ENCODE results near the gene DAND5. TPM values are rescaled to one million over a fixed set of nuclear protein-coding genes. Genes with fewer than 3 reads are reported as not detected.

The DAND5 gene
- total RNA-seq, 1 donor from 2014 or later = not detected

- H3K27ac ChIP-seq (ENCODE audit: low read depth, low read length) = no peak overlapping the region
- peak overlapping the region; percentile 72 for H3K4me3 ChIP-seq (ENCODE audit: insufficient read depth, low read depth, low read length)
- H3K9me3 ChIP-seq (ENCODE audit: insufficient read depth, low read depth, low read length) = no peaks in the 10 kb centered on the region
- H3K4me1 Mint-ChIP-seq (ENCODE audit: low read depth, unreplicated experiment) = no peaks in the 10 kb centered on the region
- H4K20me1 ChIP-seq (ENCODE audit: insufficient read depth, low read length) = peaks cover 57% of the 10 kb centered on the region
- H3K36me3 Mint-ChIP-seq (ENCODE audit: low read depth, unreplicated experiment) = peaks cover 12% of the 10 kb centered on the region
- H3K4me2 ChIP-seq (ENCODE audit: low read length) = peak overlapping the region; percentile 86
- peaks cover 28% of the 10 kb centered on the region for H3K4me1 ChIP-seq (ENCODE audit: insufficient read depth, low read length)
- peak overlapping the region; percentile 87 for H3K9ac ChIP-seq (ENCODE audit: low read length)
- FAIRE-seq (peak; percentile 39), DNase-seq (ENCODE audit: low read depth) (no peak)
- H3K27ac Mint-ChIP-seq (ENCODE audit: unreplicated experiment) = peak overlapping the region; percentile 16
- no peak overlapping the region for H3K4me3 Mint-ChIP-seq (ENCODE audit: unreplicated experiment)
- no peak overlapping the region for H2AFZ ChIP-seq (ENCODE audit: low read depth, low read length)
- no peak for TF ChIP-seq CTCF (IDR thresholded peaks at IDR 0.05; ENCODE audit: insufficient read depth, low read depth, low read length)
- TF ChIP-seq EZH2 (IDR thresholded peaks at IDR 0.05; ENCODE audit: insufficient read depth, low read length) = no peak
- H3K27me3 Mint-ChIP-seq (ENCODE audit: low read depth, unreplicated experiment) = peaks cover 68% of the 10 kb centered on the region
- peaks cover 77% of the 10 kb centered on the region for H3K79me2 ChIP-seq (ENCODE audit: insufficient read depth, low read length)
- no peaks in the 10 kb centered on the region for H3K27me3 ChIP-seq (ENCODE audit: insufficient read depth, low read length)
- H3K36me3 ChIP-seq (ENCODE audit: insufficient read depth, low read length) = peaks cover 5% of the 10 kb centered on the region
- peaks cover 7% of the 10 kb centered on the region for H3K9me3 Mint-ChIP-seq (ENCODE audit: unreplicated experiment)
Measured at GRCh38 chr19:12997967-12998940, 28.9 kb downstream of the DAND5 start.

GRCh38 chr19:13001166-13001501 lies 31.8 kb downstream of the DAND5 start:
- no peak overlapping the region for H3K4me3 Mint-ChIP-seq (ENCODE audit: unreplicated experiment)
- H3K4me1 Mint-ChIP-seq (ENCODE audit: low read depth, unreplicated experiment) = no peaks in the 10 kb centered on the region
- H3K36me3 Mint-ChIP-seq (ENCODE audit: low read depth, unreplicated experiment) = peaks cover 13% of the 10 kb centered on the region
- Histone ChIP-seq H3K4me3 (ENCODE audit: insufficient read depth, low read depth, low read length) (no peak overlapping the region), H3K4me2 (ENCODE audit: low read length) (peak overlapping the region; percentile 74), H3K4me1 (ENCODE audit: insufficient read depth, low read length) (peaks cover 24% of the 10 kb centered on the region), H2AFZ (ENCODE audit: low read depth, low read length) (no peak overlapping the region), H3K79me2 (ENCODE audit: insufficient read depth, low read length) (peaks cover 98% of the 10 kb centered on the region), H3K27me3 (ENCODE audit: insufficient read depth, low read length) (no peaks in the 10 kb centered on the region), H4K20me1 (ENCODE audit: insufficient read depth, low read length) (peaks cover 84% of the 10 kb centered on the region), H3K9ac (ENCODE audit: low read length) (no peak overlapping the region), H3K36me3 (ENCODE audit: insufficient read depth, low read length) (peaks cover 5% of the 10 kb centered on the region), H3K9me3 (ENCODE audit: insufficient read depth, low read depth, low read length) (no peaks in the 10 kb centered on the region), H3K27ac (ENCODE audit: low read depth, low read length) (no peak overlapping the region)
- TF ChIP-seq EZH2 (IDR thresholded peaks at IDR 0.05; ENCODE audit: insufficient read depth, low read length) (no peak), CTCF (IDR thresholded peaks at IDR 0.05; ENCODE audit: insufficient read depth, low read depth, low read length) (no peak)
- peaks cover 9% of the 10 kb centered on the region for H3K9me3 Mint-ChIP-seq (ENCODE audit: unreplicated experiment)
- peaks cover 80% of the 10 kb centered on the region for H3K27me3 Mint-ChIP-seq (ENCODE audit: low read depth, unreplicated experiment)
- H3K27ac Mint-ChIP-seq (ENCODE audit: unreplicated experiment) = no peak overlapping the region
- DNase-seq (ENCODE audit: low read depth) (no peak), FAIRE-seq (no peak)

All from astrocyte (in vitro differentiated cells and primary cell).